Adrenal gland (tissue), 5 donors: ENCODE data around the gene SAMD11.

ENCODE experiments used
- CTCF ChIP-seq, 6 experiments: fragments of 450-650 bp in 4 of 6; fragments of 200-600 bp in 2 of 6; sonication (generic) in 1 of 6; IDR thresholded peaks; 1 replicate in 5 of 6; 2 replicates in 1 of 6; pipeline versions ENCODE4 v1.5.1 to v1.8.0; 2016 to 2021; ENCODE audit warnings: antibody characterized with exemption in 6 of 6, mild to moderate bottlenecking in 2 of 6, moderate library complexity in 1 of 6
- POLR2A ChIP-seq, 2 donors: fragments of 450-650 bp; IDR thresholded peaks; one replicate each; pipeline ENCODE4 v1.6.1; 2017; ENCODE audit warnings: antibody characterized with exemption in 2 of 2, mild to moderate bottlenecking in 2 of 2, moderate library complexity in 1 of 2
- donor health status: DM: no; HTN: no; CAD: no.

GRCh38 chr1:984476-984814 lies 60.7 kb downstream of the SAMD11 start:
- TF ChIP-seq POLR2A (IDR thresholded peaks at IDR 0.05) (no peak), CTCF (IDR thresholded peaks at IDR 0.05) (peak in 1 of 6 experiments; percentile 47)
